ENCODE data around the gene NME1.

DNA sequence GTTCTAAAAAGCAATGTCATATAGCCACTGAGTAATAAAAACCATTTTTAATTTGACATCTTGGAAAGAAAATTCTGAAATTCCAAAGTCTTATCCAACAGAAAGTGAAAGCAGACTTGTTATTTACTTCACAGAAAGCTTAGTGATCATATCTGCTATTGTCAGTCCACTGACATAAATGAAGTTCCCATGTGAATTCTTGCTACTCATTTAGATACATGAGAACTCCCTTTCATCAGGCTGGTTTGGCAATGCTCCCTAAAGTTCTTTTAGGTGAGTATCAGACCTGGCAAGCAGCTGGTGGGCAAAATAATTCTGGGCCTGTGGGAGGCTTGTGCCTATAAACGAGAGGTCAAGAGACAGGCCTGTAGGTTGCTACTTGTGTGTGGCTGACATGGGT lies 36.3 kb downstream of the NME1 start:
- no peak for TF ChIP-seq TAF1 (IDR thresholded peaks at IDR 0.05; ENCODE audit: borderline replicate concordance, insufficient read depth, low read length)
- TF ChIP-seq POLR2AphosphoS5 (IDR thresholded peaks at IDR 0.05; ENCODE audit: low read depth, low read length) = no peak
- no peak for TF ChIP-seq REST (IDR thresholded peaks at IDR 0.05; ENCODE audit: insufficient read depth in 1 of 2, low read depth in 2 of 2, low read length in 2 of 2)
